SK-N-MC (cell line): ENCODE results near the gene GNG12.

Experiments
- EZH2 ChIP-seq: fragments of 200-600 bp; sonication (generic); IDR thresholded peaks from one replicate; pipeline ENCODE4 v1.6.1; 2017; ENCODE audit warnings: antibody characterized with exemption
- POLR2AphosphoS5 ChIP-seq: IDR thresholded peaks from 2 replicates; pipeline ENCODE4 v1.6.1; 2012; ENCODE audit warnings: mild to moderate bottlenecking, low read depth, low read length, borderline replicate concordance

DNA sequence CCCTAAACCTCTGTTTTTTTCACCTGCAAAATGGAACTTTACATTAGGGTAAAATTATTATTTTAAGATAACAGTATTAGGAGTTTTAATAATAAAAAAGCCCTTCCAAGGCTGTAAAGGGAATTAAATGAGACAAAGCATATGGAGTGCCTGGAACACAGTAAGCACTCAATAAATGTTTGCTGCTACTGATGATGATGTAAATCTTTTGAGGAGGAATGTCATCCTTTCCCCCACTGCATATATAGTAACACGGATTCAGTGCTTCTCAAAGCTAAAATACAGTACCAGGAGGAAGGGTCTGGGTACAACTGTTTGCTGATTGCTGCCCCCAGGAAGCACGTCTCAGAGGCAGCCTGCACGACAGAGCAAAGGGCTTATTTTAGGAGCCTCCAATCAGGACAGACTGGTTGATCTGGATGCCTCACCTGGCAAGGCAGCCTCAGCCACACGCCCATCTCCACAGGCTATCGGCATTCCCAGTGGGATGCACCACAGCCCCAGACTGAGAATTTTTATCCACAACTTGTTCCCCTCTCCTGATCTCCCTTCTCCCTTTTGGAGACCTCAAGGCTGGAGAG lies 83.9 kb downstream of the GNG12 start:
- TF ChIP-seq POLR2AphosphoS5 (no peak), EZH2 (no peak)
